Natural killer cell (primary cell): Measurements from ENCODE around the gene SPDYE4. TPM values are rescaled to one million over a fixed set of nuclear protein-coding genes. Genes with fewer than 3 reads are reported as not detected.
"Not testable (repeated sequence)": the region's sequence is repeated elsewhere in the genome, so short reads cannot be mapped to it uniquely, and the experiment has no call there.

Source experiments
- ATAC-seq, 3 donors: fragments of 150-1000 bp in 2 of 3; fragments of 200-7000 bp in 1 of 3; cut with Tn5 transposase; 1 replicate in 1 of 3; 2 replicates in 2 of 3; pipeline ENCODE4 v1.10.0; 2021; ENCODE audit warnings: mild to moderate bottlenecking in 2 of 3, moderate library complexity in 2 of 3
- DNase-seq, 2 donors: peaks; one replicate each; pipeline versions ENCODE4 v3.0.0 to v3.0.0-alpha.2; 2013 to 2021; ENCODE audit warnings: mixed read lengths in 1 of 2
- H3K27ac ChIP-seq: one replicate; pipeline ENCODE4 v1.5.1; 2013; ENCODE audit warnings: mild to moderate bottlenecking, low read length
- H3K27me3 ChIP-seq: one replicate; pipeline ENCODE4 v1.6.1; 2013; ENCODE audit warnings: low read length; ENCODE audit not compliant: control insufficient read depth, insufficient read depth
- H3K36me3 ChIP-seq: one replicate; pipeline ENCODE4 v1.6.1; 2013; ENCODE audit warnings: low read length; ENCODE audit not compliant: control insufficient read depth, insufficient read depth
- H3K4me1 ChIP-seq: one replicate; pipeline ENCODE4 v1.6.1; 2013; ENCODE audit warnings: low read length; ENCODE audit not compliant: control insufficient read depth, insufficient read depth
- H3K4me3 ChIP-seq: one replicate; pipeline ENCODE4 v1.5.1; 2013; ENCODE audit warnings: low read length
- H3K9me3 ChIP-seq: one replicate; pipeline ENCODE4 v1.6.1; 2013; ENCODE audit warnings: low read length; ENCODE audit not compliant: control insufficient read depth, insufficient read depth
- H3K27ac Mint-ChIP-seq, 2 donors: one replicate each; pipeline ENCODE4 v1.8.0; 2022; ENCODE audit warnings: mild to moderate bottlenecking in 2 of 2, mixed read lengths in 2 of 2, moderate library complexity in 1 of 2
- H3K27me3 Mint-ChIP-seq, 2 donors: one replicate each; pipeline ENCODE4 v1.8.0; 2022; ENCODE audit warnings: low read depth in 2 of 2, mixed read lengths in 2 of 2
- H3K36me3 Mint-ChIP-seq: one replicate; pipeline ENCODE4 v1.8.0; 2022; ENCODE audit warnings: mixed read lengths
- H3K4me1 Mint-ChIP-seq, 2 donors: one replicate each; pipeline ENCODE4 v1.8.0; 2022; ENCODE audit warnings: mixed read lengths in 2 of 2
- H3K4me3 Mint-ChIP-seq: one replicate; pipeline ENCODE4 v1.8.0; 2022; ENCODE audit warnings: mild to moderate bottlenecking, moderate library complexity, mixed read lengths
- H3K9me3 Mint-ChIP-seq, 2 donors: one replicate each; pipeline ENCODE4 v1.8.0; 2022; ENCODE audit warnings: mixed read lengths in 2 of 2
- CTCF ChIP-seq: fragments of 200-600 bp; IDR thresholded peaks from one replicate; pipeline ENCODE4 v1.8.0; 2022; ENCODE audit warnings: antibody characterized with exemption
- WGBS: methylation state at CpG from one replicate; pipeline ENCODE4 v1.1.7; 2013; ENCODE audit warnings: missing lambda C conversion rate; ENCODE audit not compliant: insufficient coverage; 5-methylcytosine and 5-hydroxymethylcytosine counted together
- intact Hi-C: fragments of 100-400 bp; cut with micrococcal nuclease; formaldehyde crosslinking; loops from one replicate; pipeline ENCODE4 v1.14.2; 2022
- total RNA-seq, 4 donors: library from RNA; stranded (reverse); fragments of 120-200 nt in 1 of 4; gene quantifications; one replicate each; pipeline versions ENCODE4 v1.2.3 to v1.2.4, GENCODE V29; 2013 to 2022

The SPDYE4 gene, protein sequence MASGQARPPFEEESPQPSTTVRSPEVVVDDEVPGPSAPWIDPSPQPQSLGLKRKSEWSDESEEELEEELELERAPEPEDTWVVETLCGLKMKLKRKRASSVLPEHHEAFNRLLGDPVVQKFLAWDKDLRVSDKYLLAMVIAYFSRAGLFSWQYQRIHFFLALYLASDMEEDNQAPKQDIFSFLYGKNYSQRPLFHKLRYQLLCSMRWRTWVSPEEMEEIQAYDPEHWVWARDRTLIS
- total RNA-seq: not detected
- not detected for total RNA-seq (2013)

- Histone ChIP-seq H3K9me3 (no peaks in the 10 kb centered on the region), H3K27ac (no peak within 1 kb of the TSS), H3K27me3 (no peaks in the 10 kb centered on the region), H3K36me3 (no peaks in the 10 kb centered on the region), H3K4me3 (no peak within 1 kb of the TSS), H3K4me1 (no peaks in the 10 kb centered on the region)
- H3K36me3 Mint-ChIP-seq: no peaks in the 10 kb centered on the region
- intact Hi-C loops: no loop called here
- H3K4me3 Mint-ChIP-seq: no peak within 1 kb of the TSS
- no peaks in the 10 kb centered on the region for H3K4me1 Mint-ChIP-seq
- ATAC-seq (no peak), DNase-seq (no peak)
- TF ChIP-seq CTCF: no peak
- no peak within 1 kb of the TSS for H3K27ac Mint-ChIP-seq
- WGBS: 91% methylated on average over 15 of the region's 15 CpGs
- no peaks in the 10 kb centered on the region for H3K9me3 Mint-ChIP-seq
- H3K27me3 Mint-ChIP-seq: peaks cover 21 to 30% of the 10 kb centered on the region in 2 donors
Observed at GRCh38 chr17:8758137-8758596, at the start of gene SPDYE4. SPDYE4 (minus strand) TSS chr17:8758546; CDS start chr17:8758382, 164 bp downstream.

- Histone ChIP-seq H3K27ac (peak overlapping the region; percentile 74), H3K9me3 (peaks cover 8% of the 10 kb centered on the region), H3K27me3 (no peaks in the 10 kb centered on the region), H3K36me3 (no peaks in the 10 kb centered on the region), H3K4me3 (no peak overlapping the region), H3K4me1 (peaks cover 20% of the 10 kb centered on the region)
- TF ChIP-seq CTCF: no peak
- Mint-ChIP-seq H3K9me3 (no peaks in the 10 kb centered on the region), H3K27me3 (peaks cover 0 to 7% of the 10 kb centered on the region in 2 donors), H3K27ac (no peak overlapping the region), H3K4me3 (no peak overlapping the region), H3K4me1 (no peaks in the 10 kb centered on the region), H3K36me3 (no peaks in the 10 kb centered on the region)
- WGBS: 72% methylated on average over 4 of the region's 4 CpGs
- ATAC-seq (peak; percentile 36 to 70 (median 49)), DNase-seq (peak in 1 of 2 donors; percentile 25)
- intact Hi-C loops: no loop called here
Observed at GRCh38 chr17:8806926-8807550, 48.7 kb upstream of the SPDYE4 start.

GRCh38 chr17:8806253-8806925, 48.0 kb upstream of the SPDYE4 start:
- ATAC-seq (no peak), DNase-seq (no peak)
- Histone ChIP-seq H3K36me3 (no peaks in the 10 kb centered on the region), H3K4me3 (no peak overlapping the region), H3K9me3 (peaks cover 8% of the 10 kb centered on the region), H3K27me3 (no peaks in the 10 kb centered on the region), H3K27ac (peak overlapping the region; percentile 57), H3K4me1 (peaks cover 20% of the 10 kb centered on the region)
- Mint-ChIP-seq H3K4me3 (no peak overlapping the region), H3K4me1 (no peaks in the 10 kb centered on the region), H3K27me3 (peaks cover 0 to 7% of the 10 kb centered on the region in 2 donors), H3K9me3 (no peaks in the 10 kb centered on the region), H3K27ac (no peak overlapping the region), H3K36me3 (no peaks in the 10 kb centered on the region)
- 68% methylated on average over 3 of the region's 3 CpGs for WGBS
- intact Hi-C loops: no loop called here
- TF ChIP-seq CTCF: no peak

DNA sequence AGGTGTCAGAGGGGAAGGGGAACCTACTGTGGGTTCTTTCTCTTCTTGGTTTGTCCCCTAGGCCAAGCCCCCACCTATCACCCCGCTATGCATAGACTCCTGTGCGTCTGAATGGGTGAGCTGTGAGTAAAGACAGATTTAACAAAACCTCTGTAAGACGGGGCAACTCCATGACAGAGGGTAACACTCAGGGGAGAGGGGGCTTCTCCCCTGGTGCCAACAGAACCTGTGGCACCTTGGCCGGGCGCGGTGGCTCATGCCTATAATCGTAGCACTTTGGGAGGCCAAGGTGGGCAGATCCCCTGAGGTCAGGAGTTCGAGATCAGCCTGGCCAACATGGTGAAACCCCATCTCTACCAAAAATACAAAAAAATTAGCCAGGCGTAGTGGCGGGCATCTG, 47.0 kb upstream of the SPDYE4 start:
- H3K9me3 ChIP-seq, ATAC-seq, H3K27ac Mint-ChIP-seq, H3K4me1 Mint-ChIP-seq, DNase-seq, H3K27me3 Mint-ChIP-seq, H3K4me3 ChIP-seq, H3K27ac ChIP-seq, intact Hi-C loops, H3K27me3 ChIP-seq, H3K9me3 Mint-ChIP-seq, H3K36me3 Mint-ChIP-seq, H3K36me3 ChIP-seq, H3K4me3 Mint-ChIP-seq: not testable (repeated sequence)
- H3K4me1 ChIP-seq: peaks cover 20% of the 10 kb centered on the region
- WGBS: 97% methylated on average over 9 of the region's 10 CpGs
